ENCODE measurements around the gene IGSF9. TPM values are rescaled to one million over a fixed set of nuclear protein-coding genes. Genes with fewer than 3 reads are reported as not detected.
A peak's percentile ranks its signal among the peaks of the same experiment; 100 is the strongest.

Gene IGSF9
- total and polyA plus RNA-seq, 4 donors, result 0.14 to 21.3 (median 16.1) TPM

- TF ChIP-seq JUND (IDR thresholded peaks at IDR 0.05) (no peak), RAD21 (IDR thresholded peaks at IDR 0.05) (no peak), EGR1 (IDR thresholded peaks at IDR 0.05; ENCODE audit: low read depth in 2 of 2) (no peak), HNF4A (conservative IDR thresholded peaks at IDR 0.05) (no peak), YY1 (IDR thresholded peaks at IDR 0.05) (no peak), CTCF (IDR thresholded peaks at IDR 0.05; ENCODE audit: low read depth, low read length, missing input control) (no peak), SP1 (IDR thresholded peaks at IDR 0.05) (no peak)
- peaks cover 0 to 5% (median 2%) of the 10 kb centered on the region in 4 donors for H3K4me1 ChIP-seq (ENCODE audit: control insufficient read depth in 4 of 4, insufficient read depth in 4 of 4, low read length in 3 of 4)
- H3K9me3 ChIP-seq (ENCODE audit: control insufficient read depth in 4 of 4, low read length in 3 of 4), result no peaks in the 10 kb centered on the region
- no peak overlapping the region for H3K27ac ChIP-seq (ENCODE audit: low read depth in 1 of 2, low read length in 2 of 2)
- no peak overlapping the region for H3K9ac ChIP-seq (ENCODE audit: low read depth in 1 of 2, low read length in 2 of 2)
- WGBS, result 70% methylated on average over 3 of the region's 3 CpGs
- H3K4me3 ChIP-seq (ENCODE audit: low read depth in 1 of 3, low read length in 3 of 3), result no peak overlapping the region
- no peak for DNase-seq (ENCODE audit: low spot score)
- no peaks in the 10 kb centered on the region for H3K36me3 ChIP-seq (ENCODE audit: control insufficient read depth in 4 of 4, insufficient read depth in 3 of 4, low read depth in 1 of 4, low read length in 3 of 4)
- H3K27me3 ChIP-seq (ENCODE audit: control insufficient read depth in 4 of 4, insufficient read depth in 4 of 4, low read length in 3 of 4), result no peaks in the 10 kb centered on the region
These were observed 13.4 kb upstream of the IGSF9 start for GRCh38 chr1:159958719-159959380.

GRCh38 chr1:159957824-159958268 is 12.4 kb upstream of the IGSF9 start:
- H3K4me3 ChIP-seq (ENCODE audit: low read depth in 1 of 3, low read length in 3 of 3), result no peak overlapping the region
- TF ChIP-seq MAX (IDR thresholded peaks at IDR 0.05), result no peak
- peak; percentile 15 for TF ChIP-seq FOXA2 (IDR thresholded peaks at IDR 0.05)
- H3K9me3 ChIP-seq (ENCODE audit: control insufficient read depth in 4 of 4, low read length in 3 of 4), result no peaks in the 10 kb centered on the region
- no peak for DNase-seq (ENCODE audit: low spot score)
- no peaks in the 10 kb centered on the region for H3K36me3 ChIP-seq (ENCODE audit: control insufficient read depth in 4 of 4, insufficient read depth in 3 of 4, low read depth in 1 of 4, low read length in 3 of 4)
- peaks cover 0 to 5% (median 2%) of the 10 kb centered on the region in 4 donors for H3K4me1 ChIP-seq (ENCODE audit: control insufficient read depth in 4 of 4, insufficient read depth in 4 of 4, low read length in 3 of 4)
- no peak overlapping the region for H3K27ac ChIP-seq (ENCODE audit: low read depth in 1 of 2, low read length in 2 of 2)
- H3K9ac ChIP-seq (ENCODE audit: low read depth in 1 of 2, low read length in 2 of 2), result no peak overlapping the region
- WGBS, result 29% methylated on average over 9 of the region's 9 CpGs
- no peaks in the 10 kb centered on the region for H3K27me3 ChIP-seq (ENCODE audit: control insufficient read depth in 4 of 4, insufficient read depth in 4 of 4, low read length in 3 of 4)

GRCh38 chr1:159955456-159955855 is 10.0 kb upstream of the IGSF9 start:
- 88% methylated on average over 3 of the region's 3 CpGs for WGBS
- H3K4me1 ChIP-seq (ENCODE audit: control insufficient read depth in 4 of 4, insufficient read depth in 4 of 4, low read length in 3 of 4), result peaks cover 0 to 5% (median 2%) of the 10 kb centered on the region in 4 donors
- no peaks in the 10 kb centered on the region for H3K36me3 ChIP-seq (ENCODE audit: control insufficient read depth in 4 of 4, insufficient read depth in 3 of 4, low read depth in 1 of 4, low read length in 3 of 4)
- no peak overlapping the region for H3K9ac ChIP-seq (ENCODE audit: low read depth in 1 of 2, low read length in 2 of 2)
- DNase-seq (ENCODE audit: low spot score), result no peak
- H3K9me3 ChIP-seq (ENCODE audit: control insufficient read depth in 4 of 4, low read length in 3 of 4), result no peaks in the 10 kb centered on the region
- no peak overlapping the region for H3K4me3 ChIP-seq (ENCODE audit: low read depth in 1 of 3, low read length in 3 of 3)
- no peak overlapping the region for H3K27ac ChIP-seq (ENCODE audit: low read depth in 1 of 2, low read length in 2 of 2)
- TF ChIP-seq EGR1 (IDR thresholded peaks at IDR 0.05; ENCODE audit: low read depth in 2 of 2) (no peak), FOXA1 (IDR thresholded peaks at IDR 0.05) (no peak)
- no peaks in the 10 kb centered on the region for H3K27me3 ChIP-seq (ENCODE audit: control insufficient read depth in 4 of 4, insufficient read depth in 4 of 4, low read length in 3 of 4)
